Skin of body (tissue), 1 donor: ENCODE data around the gene MAN1C1. TPM values are rescaled to one million over a fixed set of nuclear protein-coding genes. Genes with fewer than 3 reads are reported as not detected.

ENCODE experiments used
- total RNA-seq: library from RNA; depleted of rRNA; stranded (reverse); fragments of >200 nt; gene quantifications from one replicate; pipeline ENCODE4 v1.2.3, GENCODE V29; 2014

MAN1C1 gene
- total RNA-seq, 1 donor from 2014 or later: 7.9 TPM

Other genes starting within 250 kb of the MAN1C1 start
- 4.2 TPM for gene RHCE, start 196.0 kb upstream of the MAN1C1 start, total RNA-seq
- gene MACO1, start 185.9 kb upstream of the MAN1C1 start, total RNA-seq: 13.1 TPM
- 6.8 TPM for gene LDLRAP1, start 73.2 kb upstream of the MAN1C1 start, total RNA-seq
- gene SELENON, start 183.4 kb downstream of the MAN1C1 start, total RNA-seq: 15.9 TPM
- 29.3 TPM for gene MTFR1L, start 203.2 kb downstream of the MAN1C1 start, total RNA-seq
- 1.1 TPM for gene AUNIP, start 242.7 kb downstream of the MAN1C1 start, total RNA-seq